ENCODE measurements around the gene HDAC4.
"Not testable (repeated sequence)": the region's sequence is repeated elsewhere in the genome, so short reads cannot be mapped to it uniquely, and the experiment has no call there.

HDAC4 gene

DNA sequence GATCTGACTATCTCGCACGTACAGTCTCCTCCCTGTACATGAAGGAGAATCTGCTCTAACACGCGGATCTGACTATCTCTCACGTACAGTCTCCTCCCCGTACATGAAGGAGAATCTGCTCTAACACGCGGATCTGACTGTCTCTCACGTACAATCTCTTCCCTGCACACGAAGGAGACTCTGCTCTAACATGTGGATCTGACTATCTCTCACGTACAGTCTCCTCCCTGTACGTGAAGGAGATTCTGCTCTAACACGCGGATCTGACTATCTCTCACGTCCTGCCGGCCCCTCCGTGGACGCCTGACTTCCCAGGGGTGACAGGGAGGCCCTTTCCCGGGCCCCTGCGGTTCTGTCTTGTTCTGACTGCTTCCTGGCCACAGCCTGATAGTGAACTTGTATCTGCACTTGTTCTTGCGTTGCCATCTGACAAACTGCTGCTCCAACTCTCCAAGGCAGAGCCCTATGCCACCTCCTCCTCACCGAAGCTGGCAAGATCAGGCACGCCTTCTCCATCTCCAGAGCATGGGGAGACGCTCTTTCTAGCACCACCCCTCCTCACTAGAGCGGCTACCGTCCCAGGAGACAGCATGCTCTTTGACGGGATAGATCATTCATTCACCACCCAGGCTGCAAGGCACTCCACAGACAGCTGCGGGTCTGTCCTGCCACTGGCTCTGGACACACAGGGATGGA, 314.3 kb downstream of the HDAC4 start:
- no peak for DNase-seq (ENCODE audit: low read depth in 2 of 2)

DNA sequence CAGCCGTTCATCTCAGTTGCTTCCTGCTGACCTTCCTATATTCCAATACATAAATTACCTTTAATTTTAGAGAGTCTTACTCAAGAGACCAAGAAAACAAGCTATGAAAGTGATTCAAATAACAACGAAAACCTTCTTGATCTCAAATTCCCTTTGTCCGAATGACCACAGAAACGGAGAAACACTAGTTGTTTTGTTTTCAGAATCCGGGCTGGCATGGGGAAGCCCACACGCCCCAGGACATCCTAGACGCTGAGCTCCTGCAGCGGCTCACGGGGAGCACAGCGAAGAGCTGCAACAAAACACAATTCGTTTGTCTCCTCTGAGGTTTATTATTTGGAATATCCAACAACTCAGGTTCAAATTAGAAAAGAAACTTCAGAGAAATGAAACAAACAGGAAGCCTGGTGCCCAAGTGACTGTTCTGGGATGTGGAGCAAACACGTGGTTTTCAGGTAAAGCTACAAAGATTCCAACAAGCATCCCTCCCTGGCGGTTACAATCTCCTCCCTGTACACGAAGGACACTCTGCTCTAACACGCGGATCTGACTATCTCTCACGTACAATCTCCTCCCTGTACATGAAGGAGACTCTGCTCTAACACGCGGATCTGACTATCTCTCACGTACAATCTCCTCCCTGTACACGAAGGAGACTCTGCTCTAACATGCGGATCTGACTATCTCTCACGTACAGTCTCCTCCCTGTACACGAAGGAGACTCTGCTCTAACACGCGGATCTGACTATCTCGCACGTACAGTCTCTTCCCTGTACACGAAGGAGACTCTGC, 315.4 kb downstream of the HDAC4 start:
- DNase-seq (ENCODE audit: low read depth in 2 of 2) = no peak

GRCh38 chr2:239084007-239084406, 316.8 kb downstream of the HDAC4 start:
- no peak for DNase-seq (ENCODE audit: low read depth in 2 of 2)

- DNase-seq (ENCODE audit: low read depth in 2 of 2) = no peak
Observed at GRCh38 chr2:239082425-239082824, 318.4 kb downstream of the HDAC4 start.

GRCh38 chr2:239081622-239082021, 319.2 kb downstream of the HDAC4 start:
- DNase-seq (ENCODE audit: low read depth in 2 of 2) = no peak

DNA sequence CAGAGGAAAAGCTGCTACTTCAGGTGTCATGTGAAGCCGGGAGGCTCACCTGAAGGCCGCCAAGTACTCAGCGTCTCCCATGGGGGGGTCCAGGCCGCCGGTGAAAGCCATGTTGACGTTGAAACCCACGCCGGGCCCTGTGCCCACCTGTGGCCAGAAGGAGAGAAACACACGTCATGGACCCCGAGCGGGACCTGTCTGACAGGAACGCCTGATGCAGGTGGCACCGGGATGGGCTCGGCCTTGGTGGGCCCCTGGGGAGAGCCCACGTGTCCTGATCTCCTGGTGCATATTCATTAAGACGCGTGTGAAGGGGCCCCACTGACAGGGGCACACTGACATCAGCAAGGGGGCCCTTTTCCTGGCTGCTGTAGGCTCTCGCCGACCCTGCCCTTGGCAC, 319.8 kb downstream of the HDAC4 start:
- no peak for DNase-seq (ENCODE audit: low read depth in 2 of 2)

DNA sequence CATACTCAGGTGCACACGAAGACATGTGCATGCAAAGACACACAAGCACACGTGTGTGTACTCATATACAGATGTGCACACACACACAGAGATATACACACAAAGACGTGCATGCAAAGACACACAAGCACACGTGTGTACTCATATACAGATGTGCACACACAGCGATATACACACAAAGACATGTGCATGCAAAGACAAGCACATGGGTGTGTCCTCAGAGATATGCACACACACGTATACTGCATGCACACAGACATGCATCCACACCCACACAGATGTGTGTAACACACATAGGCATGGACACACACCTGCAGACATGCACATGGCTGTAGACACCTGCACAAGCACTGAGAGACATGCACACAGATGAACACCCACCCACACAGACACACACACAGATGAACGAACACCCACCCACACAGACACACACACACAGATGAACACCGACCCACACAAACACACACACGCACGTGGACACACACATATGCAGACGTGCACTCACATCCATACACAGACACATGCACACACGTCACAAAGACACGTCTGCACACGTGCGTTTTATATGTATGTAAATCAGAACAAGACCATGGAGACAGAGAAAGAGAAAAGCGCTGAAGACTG, 321.0 kb downstream of the HDAC4 start:
- DNase-seq (ENCODE audit: low read depth in 2 of 2) = no peak

DNA sequence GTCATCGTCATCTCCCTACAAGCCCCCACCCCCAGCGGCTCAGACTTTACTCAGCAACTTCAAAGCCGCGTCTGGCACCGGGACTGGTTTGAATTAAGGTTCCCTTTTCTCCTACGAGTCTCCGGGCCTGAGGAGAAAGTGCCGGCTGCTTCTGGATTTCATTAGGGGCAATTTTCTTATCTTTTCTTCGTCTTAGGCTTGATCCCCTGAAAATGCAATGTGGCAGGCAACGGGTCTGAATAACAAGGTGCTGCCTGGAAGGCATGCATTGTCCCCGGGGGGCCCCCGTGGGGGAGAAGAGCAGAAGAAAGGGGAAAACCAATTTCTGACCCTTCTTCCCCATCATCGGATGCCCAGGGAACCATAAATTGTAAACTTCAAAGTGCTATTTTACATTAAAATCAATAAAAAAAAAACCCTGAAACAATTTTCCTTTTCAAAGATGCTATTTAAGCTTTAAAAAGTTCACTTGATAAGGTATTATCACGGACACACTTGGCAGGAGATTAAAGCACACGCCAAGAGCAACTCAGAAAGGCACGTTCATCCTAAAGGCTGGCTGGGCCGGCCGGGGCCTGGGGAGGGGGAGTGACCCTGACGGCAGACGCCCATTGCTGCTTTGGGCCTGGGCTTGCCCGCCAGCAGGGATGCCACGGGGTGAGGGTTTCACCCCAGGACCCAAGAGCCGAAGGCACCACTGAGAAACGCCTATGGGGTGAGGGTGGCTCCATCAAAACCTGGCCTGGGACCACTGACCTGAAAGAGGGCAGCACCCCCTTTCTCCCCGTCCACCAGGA, 322.5 kb downstream of the HDAC4 start:
- DNase-seq (ENCODE audit: low read depth in 2 of 2) = no peak

- no peak for DNase-seq (ENCODE audit: low read depth in 2 of 2)
Observed at GRCh38 chr2:239077260-239077659, 323.6 kb downstream of the HDAC4 start.

GRCh38 chr2:239075918-239076758, 324.7 kb downstream of the HDAC4 start:
- no peak for DNase-seq (ENCODE audit: low read depth in 2 of 2)

- DNase-seq (ENCODE audit: low read depth in 2 of 2) = no peak
Observed at GRCh38 chr2:239073745-239074530, 326.9 kb downstream of the HDAC4 start.

GRCh38 chr2:239073270-239073669, 327.6 kb downstream of the HDAC4 start:
- DNase-seq (ENCODE audit: low read depth in 2 of 2) = no peak

DNA sequence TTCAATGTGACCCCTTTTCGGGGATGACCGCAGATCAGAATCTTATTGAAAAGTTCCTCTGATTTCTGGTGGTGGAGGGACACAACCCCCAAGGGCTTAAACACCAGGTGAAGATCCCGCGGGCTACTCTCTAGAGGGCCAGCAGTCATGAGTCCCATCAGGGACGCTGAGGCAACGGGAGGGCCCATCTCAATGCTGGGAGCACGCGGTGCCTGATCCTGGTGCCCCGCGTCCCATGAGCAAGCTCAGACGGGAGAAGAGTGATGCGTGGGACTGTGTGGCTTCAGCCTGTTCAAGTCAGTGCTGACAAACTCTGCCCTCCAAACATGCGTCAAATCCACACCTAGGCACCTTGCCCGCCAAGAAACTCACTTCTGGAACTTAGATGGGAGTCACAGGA, 328.0 kb downstream of the HDAC4 start:
- DNase-seq (ENCODE audit: low read depth in 2 of 2) = no peak

DNA sequence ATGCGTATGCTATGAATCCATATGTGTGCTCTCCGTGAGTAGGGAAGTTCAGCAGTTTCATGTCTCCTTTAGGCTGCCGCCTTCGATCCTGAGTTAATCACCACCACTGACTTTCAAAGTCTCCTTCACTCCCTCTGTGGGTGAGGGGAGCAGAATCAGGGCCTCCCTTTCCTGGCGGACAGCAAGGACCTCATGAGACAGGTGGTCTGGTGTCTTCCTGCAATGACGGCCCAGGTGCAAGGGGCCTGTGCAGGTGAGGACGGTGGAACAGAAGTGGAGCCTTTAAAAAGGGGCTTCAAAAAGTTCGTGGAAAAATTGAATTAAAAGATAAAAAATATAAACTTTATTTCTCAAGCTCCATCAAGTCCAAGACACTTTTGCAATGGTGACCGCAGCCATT, 330.4 kb downstream of the HDAC4 start:
- DNase-seq (ENCODE audit: low read depth in 2 of 2) = no peak

DNA sequence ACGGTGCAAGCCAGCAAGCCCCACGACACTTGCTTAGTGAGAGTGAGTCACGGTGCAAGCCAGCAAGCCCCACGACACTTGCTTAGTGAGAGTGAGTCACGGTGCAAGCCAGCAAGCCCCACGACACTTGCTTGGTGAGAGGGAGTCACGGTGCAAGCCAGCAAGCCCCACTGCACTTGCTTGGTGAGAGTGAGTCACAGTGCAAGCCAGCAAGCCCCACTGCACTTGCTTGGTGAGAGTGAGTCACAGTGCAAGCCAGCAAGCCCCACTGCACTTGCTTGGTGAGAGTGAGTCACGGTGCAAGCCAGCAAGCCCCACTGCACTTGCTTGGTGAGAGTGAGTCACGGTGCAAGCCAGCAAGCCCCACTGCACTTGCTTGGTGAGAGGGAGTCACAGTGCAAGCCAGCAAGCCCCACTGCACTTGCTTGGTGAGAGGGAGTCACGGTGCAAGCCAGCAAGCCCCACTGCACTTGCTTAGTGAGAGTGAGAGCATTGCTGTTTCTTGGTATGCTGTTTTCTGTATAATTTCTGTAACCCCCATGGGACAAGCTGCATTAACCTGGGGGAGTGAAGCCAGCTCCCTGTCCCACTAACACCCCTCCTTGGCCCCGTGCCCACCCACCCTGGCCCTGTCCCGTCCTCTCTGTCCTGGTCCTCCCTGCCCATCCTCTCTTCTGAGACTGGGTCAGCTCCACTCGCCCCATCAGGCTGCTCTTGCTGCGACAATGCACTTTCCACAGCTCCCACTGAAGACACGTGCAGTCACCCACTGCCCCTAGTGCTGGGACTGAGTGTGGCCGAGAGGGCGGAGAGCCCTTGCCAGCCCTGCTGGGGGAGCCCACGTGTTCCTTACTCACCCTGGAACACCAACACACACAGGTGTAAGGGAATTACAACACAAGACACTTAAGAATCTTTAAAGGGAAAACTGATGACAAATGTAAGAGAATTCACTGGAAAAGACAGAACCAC, 331.2 kb downstream of the HDAC4 start:
- DNase-seq (ENCODE audit: low read depth in 2 of 2) = not testable (repeated sequence)

GRCh38 chr2:239068411-239068810, 332.4 kb downstream of the HDAC4 start:
- no peak for DNase-seq (ENCODE audit: low read depth in 2 of 2)

GRCh38 chr2:239067196-239067865, 333.5 kb downstream of the HDAC4 start:
- no peak for DNase-seq (ENCODE audit: low read depth in 2 of 2)

GRCh38 chr2:239066597-239066996, 334.2 kb downstream of the HDAC4 start:
- no peak for DNase-seq (ENCODE audit: low read depth in 2 of 2)

DNA sequence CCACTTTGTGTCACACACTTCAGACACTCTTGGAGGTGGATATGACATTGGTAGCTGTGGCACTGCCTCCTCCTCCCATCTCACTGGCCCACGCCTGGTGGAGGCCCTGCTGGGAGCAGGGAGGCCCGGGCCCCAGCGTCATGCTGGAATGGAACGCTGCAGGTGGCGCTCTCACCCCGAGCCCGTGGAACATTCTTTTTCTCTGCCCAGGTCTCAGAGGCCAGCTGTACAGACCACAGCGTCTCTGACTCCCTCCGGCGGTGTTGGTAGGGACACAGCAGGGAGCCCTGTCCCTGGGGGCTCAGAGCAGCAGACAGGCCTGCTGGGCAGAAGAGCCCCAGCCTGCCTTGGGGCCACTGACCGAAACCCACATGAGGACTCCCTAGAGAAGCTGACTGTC, 334.9 kb downstream of the HDAC4 start:
- no peak for DNase-seq (ENCODE audit: low read depth in 2 of 2)

Measured in stimulated activated CD8-positive, alpha-beta memory T cell treated with anti-CD3 and anti-CD28 coated beads, Interleukin-7, amount 100 ng/mL, for 1 hour (primary cell).